ENCODE data around the gene TMEM131.

DNA sequence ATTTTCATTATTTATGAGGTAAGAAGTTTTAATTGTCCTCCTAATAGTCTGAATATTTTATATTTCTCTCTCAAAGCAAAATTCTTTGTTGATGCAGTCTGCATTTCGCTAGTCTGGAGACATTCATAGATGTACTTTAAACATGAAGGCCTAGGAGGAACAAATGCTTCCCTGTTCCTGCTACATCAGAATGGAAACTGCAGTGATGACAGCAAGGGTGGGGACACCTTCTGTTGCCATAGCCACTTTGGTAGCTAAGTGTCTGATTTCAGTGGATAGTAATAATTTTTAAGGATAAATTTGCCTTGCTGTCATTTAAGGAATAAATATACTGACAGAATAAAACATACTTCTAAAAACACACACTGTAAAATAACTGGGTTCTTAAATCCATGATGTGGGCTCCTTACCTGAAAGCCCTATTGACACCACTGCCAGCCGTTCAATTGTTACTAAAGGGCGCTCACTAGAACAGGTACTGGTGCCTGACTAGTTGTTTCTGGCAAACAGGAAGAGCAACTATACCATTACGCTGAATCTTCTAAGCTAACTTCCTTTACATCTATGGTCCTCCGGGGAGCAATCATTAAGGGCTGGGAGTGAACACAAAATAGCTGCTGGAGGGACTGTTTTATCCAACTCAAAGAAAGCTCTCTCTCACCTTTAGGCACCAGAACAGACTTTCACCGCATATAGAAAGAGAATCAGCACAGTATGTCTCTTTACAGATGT lies 88.2 kb downstream of the TMEM131 start:
- no peak for TF ChIP-seq POLR2A (IDR thresholded peaks at IDR 0.05)
- TF ChIP-seq, protein P1, sequence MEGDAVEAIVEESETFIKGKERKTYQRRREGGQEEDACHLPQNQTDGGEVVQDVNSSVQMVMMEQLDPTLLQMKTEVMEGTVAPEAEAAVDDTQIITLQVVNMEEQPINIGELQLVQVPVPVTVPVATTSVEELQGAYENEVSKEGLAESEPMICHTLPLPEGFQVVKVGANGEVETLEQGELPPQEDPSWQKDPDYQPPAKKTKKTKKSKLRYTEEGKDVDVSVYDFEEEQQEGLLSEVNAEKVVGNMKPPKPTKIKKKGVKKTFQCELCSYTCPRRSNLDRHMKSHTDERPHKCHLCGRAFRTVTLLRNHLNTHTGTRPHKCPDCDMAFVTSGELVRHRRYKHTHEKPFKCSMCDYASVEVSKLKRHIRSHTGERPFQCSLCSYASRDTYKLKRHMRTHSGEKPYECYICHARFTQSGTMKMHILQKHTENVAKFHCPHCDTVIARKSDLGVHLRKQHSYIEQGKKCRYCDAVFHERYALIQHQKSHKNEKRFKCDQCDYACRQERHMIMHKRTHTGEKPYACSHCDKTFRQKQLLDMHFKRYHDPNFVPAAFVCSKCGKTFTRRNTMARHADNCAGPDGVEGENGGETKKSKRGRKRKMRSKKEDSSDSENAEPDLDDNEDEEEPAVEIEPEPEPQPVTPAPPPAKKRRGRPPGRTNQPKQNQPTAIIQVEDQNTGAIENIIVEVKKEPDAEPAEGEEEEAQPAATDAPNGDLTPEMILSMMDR (IDR thresholded peaks at IDR 0.05), result no peak
